Ishikawa (cell line): ENCODE results near the gene PLEKHN1.

Source experiments
- CEBPB ChIP-seq: IDR thresholded peaks from 2 replicates; pipeline ENCODE4 v1.6.1; 2012
- CREB1 ChIP-seq: IDR thresholded peaks from 2 replicates; pipeline ENCODE4 v1.6.1; 2012; ENCODE audit warnings: low read depth
- EGR1 ChIP-seq: IDR thresholded peaks from 2 replicates; pipeline ENCODE4 v1.6.1; 2012
- EP300 ChIP-seq: IDR thresholded peaks from 2 replicates; pipeline ENCODE4 v1.6.1; 2012; ENCODE audit warnings: borderline replicate concordance
- FOXM1 ChIP-seq: IDR thresholded peaks from 2 replicates; pipeline ENCODE4 v1.6.1; 2012; ENCODE audit warnings: low read depth, borderline replicate concordance
- MAX ChIP-seq: IDR thresholded peaks from 2 replicates; pipeline ENCODE4 v1.6.1; 2012
- NFIC ChIP-seq: IDR thresholded peaks from 2 replicates; pipeline ENCODE4 v1.6.1; 2012
- RAD21 ChIP-seq: IDR thresholded peaks from 2 replicates; pipeline ENCODE4 v1.6.1; 2012; ENCODE audit warnings: low read depth
- REST ChIP-seq: IDR thresholded peaks from 2 replicates; pipeline ENCODE4 v1.6.1; 2012; ENCODE audit warnings: low read depth, mild to moderate bottlenecking
- TAF1 ChIP-seq: IDR thresholded peaks from 2 replicates; pipeline ENCODE4 v1.6.1; 2012; ENCODE audit warnings: low read depth, mild to moderate bottlenecking
- TEAD4 ChIP-seq: IDR thresholded peaks from 2 replicates; pipeline ENCODE4 v1.6.1; 2012
- USF1 ChIP-seq: IDR thresholded peaks from 2 replicates; pipeline ENCODE4 v1.6.1; 2012
- YY1 ChIP-seq: IDR thresholded peaks from 2 replicates; pipeline ENCODE4 v1.6.1; 2012; ENCODE audit warnings: low read depth
- ZBTB7A ChIP-seq: IDR thresholded peaks from 2 replicates; pipeline ENCODE4 v1.6.1; 2012; ENCODE audit warnings: low read depth

- TF ChIP-seq MAX (no peak), ZBTB7A (no peak), FOXM1 (no peak), TAF1 (no peak), EP300 (no peak), CEBPB (no peak), EGR1 (no peak), USF1 (no peak), YY1 (no peak), REST (no peak), TEAD4 (no peak), RAD21 (no peak), CREB1 (no peak), NFIC (no peak)
Measured at GRCh38 chr1:937521-937920, 28.8 kb upstream of the PLEKHN1 start.
